Measurements from ENCODE around the gene WDR6. TPM values are rescaled to one million over a fixed set of nuclear protein-coding genes. Genes with fewer than 3 reads are reported as not detected.
A peak's percentile ranks its signal among the peaks of the same experiment; 100 is the strongest.

The WDR6 gene
- total and polyA plus RNA-seq, 2 experiments from 2014 or later, result 76.5 to 156 TPM

DNA sequence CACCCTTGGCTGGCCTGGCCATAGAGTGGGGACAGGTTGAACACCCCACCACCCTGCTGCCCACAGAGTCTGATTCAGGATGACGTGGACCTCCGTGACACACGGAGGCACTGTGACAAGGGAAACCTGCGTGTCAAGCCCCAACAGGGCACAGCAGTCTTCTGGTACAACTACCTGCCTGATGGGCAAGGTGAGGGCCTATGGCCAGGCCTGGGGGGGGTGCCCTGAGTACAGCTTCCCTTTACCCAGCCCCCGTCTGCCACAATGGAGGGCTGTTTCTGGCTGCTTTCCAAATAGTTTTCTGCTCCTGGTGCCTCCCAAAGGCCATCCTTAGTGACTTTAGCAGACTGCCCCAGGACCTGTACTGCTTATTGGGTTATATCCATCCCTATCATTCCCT is 1.2 kb upstream of the WDR6 start:
- Histone ChIP-seq H3K36me3 (ENCODE audit: insufficient read depth) (no peaks in the 10 kb centered on the region), H3K27ac (ENCODE audit: low read depth) (no peak overlapping the region), H4K20me1 (replicated peaks; ENCODE audit: insufficient read depth) (peaks cover 18% of the 10 kb centered on the region), H3K4me1 (ENCODE audit: insufficient read depth) (peaks cover 9% of the 10 kb centered on the region), H3K4me2 (peak overlapping the region; percentile 95), H3K79me2 (replicated peaks; ENCODE audit: insufficient read depth) (peaks cover 35% of the 10 kb centered on the region), H3K4me3 (peak overlapping the region; percentile 99), H2AFZ (no peak overlapping the region; the same call in 1 of the 2 replicates), H3K9me2 (ENCODE audit: insufficient read depth) (no peaks in the 10 kb centered on the region; the same call in 1 of the 2 replicates), H3K27me3 (ENCODE audit: insufficient read depth) (no peaks in the 10 kb centered on the region), H3F3A (replicated peaks; ENCODE audit: low read depth) (0 out of 2 replicates have a peak, but pooled peaks cover 5% of the 10 kb centered on the region)
- Mint-ChIP-seq H3K4me3 (peak overlapping the region; percentile 98), H3K36me3 (ENCODE audit: low read depth) (peaks cover 14% of the 10 kb centered on the region), H3K27ac (no peak overlapping the region), H3K4me1 (peaks cover 15% of the 10 kb centered on the region), H3K27me3 (ENCODE audit: insufficient read depth, low read depth, poor library complexity) (peaks cover 12% of the 10 kb centered on the region), H3K9me3 (peaks cover 3% of the 10 kb centered on the region; the same call in 2 of the 3 replicates)
- ATAC-seq (no peak), DNase-seq (ENCODE audit: low spot score) (no peak)
- no peak for TF ChIP-seq STAT1 (IDR thresholded peaks at IDR 0.05; ENCODE audit: unreplicated experiment)
- no peak for TF ChIP-seq EZH2phosphoT487 (IDR thresholded peaks at IDR 0.05; ENCODE audit: unreplicated experiment)
- no peak for TF ChIP-seq POLR2AphosphoS5 (IDR thresholded peaks at IDR 0.05; ENCODE audit: low read depth)
- no peak for TF ChIP-seq NANOG (IDR thresholded peaks at IDR 0.05; ENCODE audit: borderline replicate concordance)
- TF ChIP-seq EZH2 (IDR thresholded peaks at IDR 0.05; ENCODE audit: low read depth, unreplicated experiment), result no peak
- TF ChIP-seq, protein P1, sequence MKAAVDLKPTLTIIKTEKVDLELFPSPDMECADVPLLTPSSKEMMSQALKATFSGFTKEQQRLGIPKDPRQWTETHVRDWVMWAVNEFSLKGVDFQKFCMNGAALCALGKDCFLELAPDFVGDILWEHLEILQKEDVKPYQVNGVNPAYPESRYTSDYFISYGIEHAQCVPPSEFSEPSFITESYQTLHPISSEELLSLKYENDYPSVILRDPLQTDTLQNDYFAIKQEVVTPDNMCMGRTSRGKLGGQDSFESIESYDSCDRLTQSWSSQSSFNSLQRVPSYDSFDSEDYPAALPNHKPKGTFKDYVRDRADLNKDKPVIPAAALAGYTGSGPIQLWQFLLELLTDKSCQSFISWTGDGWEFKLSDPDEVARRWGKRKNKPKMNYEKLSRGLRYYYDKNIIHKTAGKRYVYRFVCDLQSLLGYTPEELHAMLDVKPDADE (IDR thresholded peaks at IDR 0.05), result no peak
- TF ChIP-seq, protein P2, sequence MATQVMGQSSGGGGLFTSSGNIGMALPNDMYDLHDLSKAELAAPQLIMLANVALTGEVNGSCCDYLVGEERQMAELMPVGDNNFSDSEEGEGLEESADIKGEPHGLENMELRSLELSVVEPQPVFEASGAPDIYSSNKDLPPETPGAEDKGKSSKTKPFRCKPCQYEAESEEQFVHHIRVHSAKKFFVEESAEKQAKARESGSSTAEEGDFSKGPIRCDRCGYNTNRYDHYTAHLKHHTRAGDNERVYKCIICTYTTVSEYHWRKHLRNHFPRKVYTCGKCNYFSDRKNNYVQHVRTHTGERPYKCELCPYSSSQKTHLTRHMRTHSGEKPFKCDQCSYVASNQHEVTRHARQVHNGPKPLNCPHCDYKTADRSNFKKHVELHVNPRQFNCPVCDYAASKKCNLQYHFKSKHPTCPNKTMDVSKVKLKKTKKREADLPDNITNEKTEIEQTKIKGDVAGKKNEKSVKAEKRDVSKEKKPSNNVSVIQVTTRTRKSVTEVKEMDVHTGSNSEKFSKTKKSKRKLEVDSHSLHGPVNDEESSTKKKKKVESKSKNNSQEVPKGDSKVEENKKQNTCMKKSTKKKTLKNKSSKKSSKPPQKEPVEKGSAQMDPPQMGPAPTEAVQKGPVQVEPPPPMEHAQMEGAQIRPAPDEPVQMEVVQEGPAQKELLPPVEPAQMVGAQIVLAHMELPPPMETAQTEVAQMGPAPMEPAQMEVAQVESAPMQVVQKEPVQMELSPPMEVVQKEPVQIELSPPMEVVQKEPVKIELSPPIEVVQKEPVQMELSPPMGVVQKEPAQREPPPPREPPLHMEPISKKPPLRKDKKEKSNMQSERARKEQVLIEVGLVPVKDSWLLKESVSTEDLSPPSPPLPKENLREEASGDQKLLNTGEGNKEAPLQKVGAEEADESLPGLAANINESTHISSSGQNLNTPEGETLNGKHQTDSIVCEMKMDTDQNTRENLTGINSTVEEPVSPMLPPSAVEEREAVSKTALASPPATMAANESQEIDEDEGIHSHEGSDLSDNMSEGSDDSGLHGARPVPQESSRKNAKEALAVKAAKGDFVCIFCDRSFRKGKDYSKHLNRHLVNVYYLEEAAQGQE (IDR thresholded peaks at IDR 0.05; ENCODE audit: unreplicated experiment), result no peak
- TF ChIP-seq JUNB (IDR thresholded peaks at IDR 0.05; ENCODE audit: unreplicated experiment), result no peak
- TF ChIP-seq, protein P3, sequence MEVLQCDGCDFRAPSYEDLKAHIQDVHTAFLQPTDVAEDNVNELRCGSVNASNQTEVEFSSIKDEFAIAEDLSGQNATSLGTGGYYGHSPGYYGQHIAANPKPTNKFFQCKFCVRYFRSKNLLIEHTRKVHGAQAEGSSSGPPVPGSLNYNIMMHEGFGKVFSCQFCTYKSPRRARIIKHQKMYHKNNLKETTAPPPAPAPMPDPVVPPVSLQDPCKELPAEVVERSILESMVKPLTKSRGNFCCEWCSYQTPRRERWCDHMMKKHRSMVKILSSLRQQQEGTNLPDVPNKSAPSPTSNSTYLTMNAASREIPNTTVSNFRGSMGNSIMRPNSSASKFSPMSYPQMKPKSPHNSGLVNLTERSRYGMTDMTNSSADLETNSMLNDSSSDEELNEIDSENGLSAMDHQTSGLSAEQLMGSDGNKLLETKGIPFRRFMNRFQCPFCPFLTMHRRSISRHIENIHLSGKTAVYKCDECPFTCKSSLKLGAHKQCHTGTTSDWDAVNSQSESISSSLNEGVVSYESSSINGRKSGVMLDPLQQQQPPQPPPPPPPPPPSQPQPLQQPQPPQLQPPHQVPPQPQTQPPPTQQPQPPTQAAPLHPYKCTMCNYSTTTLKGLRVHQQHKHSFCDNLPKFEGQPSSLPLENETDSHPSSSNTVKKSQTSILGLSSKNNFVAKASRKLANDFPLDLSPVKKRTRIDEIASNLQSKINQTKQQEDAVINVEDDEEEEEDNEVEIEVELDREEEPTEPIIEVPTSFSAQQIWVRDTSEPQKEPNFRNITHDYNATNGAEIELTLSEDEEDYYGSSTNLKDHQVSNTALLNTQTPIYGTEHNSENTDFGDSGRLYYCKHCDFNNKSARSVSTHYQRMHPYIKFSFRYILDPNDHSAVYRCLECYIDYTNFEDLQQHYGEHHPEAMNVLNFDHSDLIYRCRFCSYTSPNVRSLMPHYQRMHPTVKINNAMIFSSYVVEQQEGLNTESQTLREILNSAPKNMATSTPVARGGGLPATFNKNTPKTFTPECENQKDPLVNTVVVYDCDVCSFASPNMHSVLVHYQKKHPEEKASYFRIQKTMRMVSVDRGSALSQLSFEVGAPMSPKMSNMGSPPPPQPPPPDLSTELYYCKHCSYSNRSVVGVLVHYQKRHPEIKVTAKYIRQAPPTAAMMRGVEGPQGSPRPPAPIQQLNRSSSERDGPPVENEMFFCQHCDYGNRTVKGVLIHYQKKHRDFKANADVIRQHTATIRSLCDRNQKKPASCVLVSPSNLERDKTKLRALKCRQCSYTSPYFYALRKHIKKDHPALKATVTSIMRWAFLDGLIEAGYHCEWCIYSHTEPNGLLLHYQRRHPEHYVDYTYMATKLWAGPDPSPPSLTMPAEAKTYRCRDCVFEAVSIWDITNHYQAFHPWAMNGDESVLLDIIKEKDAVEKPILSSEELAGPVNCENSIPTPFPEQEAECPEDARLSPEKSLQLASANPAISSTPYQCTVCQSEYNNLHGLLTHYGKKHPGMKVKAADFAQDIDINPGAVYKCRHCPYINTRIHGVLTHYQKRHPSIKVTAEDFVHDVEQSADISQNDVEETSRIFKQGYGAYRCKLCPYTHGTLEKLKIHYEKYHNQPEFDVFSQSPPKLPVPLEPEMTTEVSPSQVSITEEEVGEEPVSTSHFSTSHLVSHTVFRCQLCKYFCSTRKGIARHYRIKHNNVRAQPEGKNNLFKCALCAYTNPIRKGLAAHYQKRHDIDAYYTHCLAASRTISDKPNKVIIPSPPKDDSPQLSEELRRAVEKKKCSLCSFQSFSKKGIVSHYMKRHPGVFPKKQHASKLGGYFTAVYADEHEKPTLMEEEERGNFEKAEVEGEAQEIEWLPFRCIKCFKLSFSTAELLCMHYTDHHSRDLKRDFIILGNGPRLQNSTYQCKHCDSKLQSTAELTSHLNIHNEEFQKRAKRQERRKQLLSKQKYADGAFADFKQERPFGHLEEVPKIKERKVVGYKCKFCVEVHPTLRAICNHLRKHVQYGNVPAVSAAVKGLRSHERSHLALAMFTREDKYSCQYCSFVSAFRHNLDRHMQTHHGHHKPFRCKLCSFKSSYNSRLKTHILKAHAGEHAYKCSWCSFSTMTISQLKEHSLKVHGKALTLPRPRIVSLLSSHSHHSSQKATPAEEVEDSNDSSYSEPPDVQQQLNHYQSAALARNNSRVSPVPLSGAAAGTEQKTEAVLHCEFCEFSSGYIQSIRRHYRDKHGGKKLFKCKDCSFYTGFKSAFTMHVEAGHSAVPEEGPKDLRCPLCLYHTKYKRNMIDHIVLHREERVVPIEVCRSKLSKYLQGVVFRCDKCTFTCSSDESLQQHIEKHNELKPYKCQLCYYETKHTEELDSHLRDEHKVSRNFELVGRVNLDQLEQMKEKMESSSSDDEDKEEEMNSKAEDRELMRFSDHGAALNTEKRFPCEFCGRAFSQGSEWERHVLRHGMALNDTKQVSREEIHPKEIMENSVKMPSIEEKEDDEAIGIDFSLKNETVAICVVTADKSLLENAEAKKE (CRISPR knock-in tag; IDR thresholded peaks at IDR 0.05), result no peak
- no peak for TF ChIP-seq ZNF331 (CRISPR knock-in tag; IDR thresholded peaks at IDR 0.05; ENCODE audit: low read depth)
- no peak for TF ChIP-seq CREB1 (CRISPR knock-in tag; IDR thresholded peaks at IDR 0.05; ENCODE audit: low read depth)
- no peak for TF ChIP-seq ZNF114 (CRISPR knock-in tag; IDR thresholded peaks at IDR 0.05)
- TF ChIP-seq, protein P4, sequence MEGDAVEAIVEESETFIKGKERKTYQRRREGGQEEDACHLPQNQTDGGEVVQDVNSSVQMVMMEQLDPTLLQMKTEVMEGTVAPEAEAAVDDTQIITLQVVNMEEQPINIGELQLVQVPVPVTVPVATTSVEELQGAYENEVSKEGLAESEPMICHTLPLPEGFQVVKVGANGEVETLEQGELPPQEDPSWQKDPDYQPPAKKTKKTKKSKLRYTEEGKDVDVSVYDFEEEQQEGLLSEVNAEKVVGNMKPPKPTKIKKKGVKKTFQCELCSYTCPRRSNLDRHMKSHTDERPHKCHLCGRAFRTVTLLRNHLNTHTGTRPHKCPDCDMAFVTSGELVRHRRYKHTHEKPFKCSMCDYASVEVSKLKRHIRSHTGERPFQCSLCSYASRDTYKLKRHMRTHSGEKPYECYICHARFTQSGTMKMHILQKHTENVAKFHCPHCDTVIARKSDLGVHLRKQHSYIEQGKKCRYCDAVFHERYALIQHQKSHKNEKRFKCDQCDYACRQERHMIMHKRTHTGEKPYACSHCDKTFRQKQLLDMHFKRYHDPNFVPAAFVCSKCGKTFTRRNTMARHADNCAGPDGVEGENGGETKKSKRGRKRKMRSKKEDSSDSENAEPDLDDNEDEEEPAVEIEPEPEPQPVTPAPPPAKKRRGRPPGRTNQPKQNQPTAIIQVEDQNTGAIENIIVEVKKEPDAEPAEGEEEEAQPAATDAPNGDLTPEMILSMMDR (conservative IDR thresholded peaks at IDR 0.05; ENCODE audit: low read depth in 2 of 2), result no peak
